Common myeloid progenitor, CD34-positive (primary cell): Measurements from ENCODE around the gene AFDN.

Experiments
- CTCF ChIA-PET: fragments of 350-600 bp; sonication (Branson Sonifier 250); formaldehyde crosslinking; loops from one replicate; lab custom pipeline; 2021; ENCODE audit warnings: antibody characterized with exemption; lab: Charles Lee
- POLR2A ChIA-PET: fragments of 350-600 bp; sonication (Branson Sonifier 250); formaldehyde crosslinking; loops from one replicate; lab custom pipeline; 2021; ENCODE audit warnings: antibody characterized with exemption; lab: Charles Lee
- DNase-seq, 3 donors: peaks; one replicate each; pipeline versions ENCODE4 v3.0.0 to v3.0.0-alpha.2; 2013
- H3K27ac ChIP-seq, 2 experiments: 1 replicate in 1 of 2; 2 replicates in 1 of 2; pipeline ENCODE4 v1.7.0; 2013; ENCODE audit warnings: inconsistent platforms in 2 of 2, low read length in 2 of 2, mild to moderate bottlenecking in 2 of 2, low read depth in 1 of 2, moderate library complexity in 1 of 2; ENCODE audit not compliant: severe bottlenecking in 2 of 2, insufficient read depth in 1 of 2, poor library complexity in 1 of 2
- H3K27me3 ChIP-seq, 5 experiments: replicated peaks in 2 of 5; 1 replicate in 3 of 5; 2 replicates in 2 of 5; pipeline versions ENCODE4 v1.6.1 to v1.7.0; 2013; ENCODE audit warnings: low read length in 4 of 5, mild to moderate bottlenecking in 2 of 5, moderate library complexity in 2 of 5, inconsistent platforms in 1 of 5; ENCODE audit not compliant: insufficient read depth in 5 of 5, control insufficient read depth in 4 of 5
- H3K36me3 ChIP-seq, 4 experiments: 1 replicate in 2 of 4; 2 replicates in 2 of 4; pipeline versions ENCODE4 v1.6.1 to v1.7.0; 2013; ENCODE audit warnings: low read length in 3 of 4, control low read depth in 1 of 4, mild to moderate bottlenecking in 1 of 4; ENCODE audit not compliant: control insufficient read depth in 4 of 4, insufficient read depth in 4 of 4
- H3K4me1 ChIP-seq, 4 experiments: 1 replicate in 3 of 4; 2 replicates in 1 of 4; pipeline versions ENCODE4 v1.6.1 to v1.7.1; 2013; ENCODE audit warnings: low read length in 3 of 4, mild to moderate bottlenecking in 3 of 4, control low read depth in 1 of 4, inconsistent platforms in 1 of 4, moderate library complexity in 1 of 4; ENCODE audit not compliant: control insufficient read depth in 4 of 4, insufficient read depth in 4 of 4; ENCODE audit errors: control extremely low read depth in 1 of 4
- H3K4me3 ChIP-seq, 7 experiments: 1 replicate in 4 of 7; 2 replicates in 3 of 7; pipeline versions ENCODE4 v1.5.1 to v1.7.0; 2013; ENCODE audit warnings: mild to moderate bottlenecking in 7 of 7, low read length in 6 of 7, moderate library complexity in 6 of 7, inconsistent platforms in 2 of 7, low read depth in 2 of 7, control low read depth in 1 of 7; ENCODE audit not compliant: insufficient read depth in 4 of 7, control insufficient read depth in 1 of 7; ENCODE audit errors: extremely low read depth in 1 of 7
- H3K9me3 ChIP-seq, 5 experiments: 1 replicate in 4 of 5; 2 replicates in 1 of 5; pipeline versions ENCODE4 v1.6.1 to v1.7.1; 2013; ENCODE audit warnings: low read length in 4 of 5, mild to moderate bottlenecking in 2 of 5, inconsistent platforms in 1 of 5, low read depth in 1 of 5, moderate library complexity in 1 of 5; ENCODE audit not compliant: control insufficient read depth in 4 of 5, insufficient read depth in 2 of 5; ENCODE audit errors: control extremely low read depth in 1 of 5
- WGBS: methylation state at CpG from one replicate; pipeline ENCODE4 v1.1.5; 2013; ENCODE audit not compliant: insufficient coverage; 5-methylcytosine and 5-hydroxymethylcytosine counted together

Gene AFDN

GRCh38 chr6:167811040-167811439, 15.7 kb upstream of the AFDN start:
- no peak for DNase-seq
- H3K27me3 ChIP-seq = peaks cover 2 to 50% (median 9%) of the 10 kb centered on the region in 5 experiments
- H3K27ac ChIP-seq = no peak overlapping the region
- no peaks in the 10 kb centered on the region for H3K36me3 ChIP-seq
- no peak overlapping the region for H3K4me3 ChIP-seq
- ChIA-PET CTCF (no interaction called here), POLR2A (no interaction called here)
- WGBS = 100% methylated on average over 2 of the region's 5 CpGs
- H3K9me3 ChIP-seq = peaks cover 0 to 6% (median 0%) of the 10 kb centered on the region in 5 experiments
- peaks cover 0 to 11% (median 2%) of the 10 kb centered on the region in 4 experiments for H3K4me1 ChIP-seq

- CTCF ChIA-PET = no interaction called here
- Histone ChIP-seq H3K36me3 (no peaks in the 10 kb centered on the region), H3K4me1 (peaks cover 0 to 11% (median 2%) of the 10 kb centered on the region in 4 experiments), H3K27ac (no peak overlapping the region), H3K9me3 (peaks cover 0 to 6% (median 0%) of the 10 kb centered on the region in 5 experiments), H3K27me3 (peaks cover 2 to 45% (median 5%) of the 10 kb centered on the region in 5 experiments), H3K4me3 (no peak overlapping the region)
- POLR2A ChIA-PET = no interaction called here
- DNase-seq = peak in 2 of 3 donors; percentile 27 to 36
- WGBS = 90% methylated on average over 1 of the region's 5 CpGs
These were observed 15.1 kb upstream of the AFDN start for GRCh38 chr6:167811442-167812087.

GRCh38 chr6:167812088-167812487, 14.6 kb upstream of the AFDN start:
- H3K36me3 ChIP-seq = no peaks in the 10 kb centered on the region
- peaks cover 0 to 6% (median 0%) of the 10 kb centered on the region in 5 experiments for H3K9me3 ChIP-seq
- CTCF ChIA-PET = no interaction called here
- H3K4me3 ChIP-seq = no peak overlapping the region
- DNase-seq = no peak
- H3K4me1 ChIP-seq = peaks cover 0 to 11% (median 2%) of the 10 kb centered on the region in 4 experiments
- WGBS = 60% methylated on average over 1 of the region's 2 CpGs
- peaks cover 2 to 43% (median 4%) of the 10 kb centered on the region in 5 experiments for H3K27me3 ChIP-seq
- H3K27ac ChIP-seq = no peak overlapping the region
- POLR2A ChIA-PET = no interaction called here

- Histone ChIP-seq H3K27ac (no peak overlapping the region), H3K36me3 (no peaks in the 10 kb centered on the region), H3K9me3 (peaks cover 0 to 5% (median 0%) of the 10 kb centered on the region in 5 experiments), H3K27me3 (peaks cover 5 to 49% (median 11%) of the 10 kb centered on the region in 5 experiments), H3K4me3 (peak overlapping the region in 1 of 7 experiments; percentile 66), H3K4me1 (peaks cover 0 to 7% (median 0%) of the 10 kb centered on the region in 4 experiments)
- POLR2A ChIA-PET = no interaction called here
- CTCF ChIA-PET = no interaction called here
- WGBS = 92% methylated on average over 25 of the region's 25 CpGs
- DNase-seq = no peak
These were observed 11.3 kb upstream of the AFDN start for GRCh38 chr6:167815296-167815980.

- ChIA-PET CTCF (interaction anchor here (0.9 kb wide), 1 partner anchor 13 kb away, joined by 6 read pairs; no protein-coding TSS in a partner anchor), POLR2A (no interaction called here)
- H3K36me3 ChIP-seq = no peaks in the 10 kb centered on the region
- no peak for DNase-seq
- peaks cover 0 to under 1% (median 0%) of the 10 kb centered on the region in 5 experiments for H3K9me3 ChIP-seq
- H3K27ac ChIP-seq = no peak overlapping the region
- H3K4me3 ChIP-seq = no peak overlapping the region
- 77% methylated on average over 2 of the region's 4 CpGs for WGBS
- peaks cover 0 to 5% (median 0%) of the 10 kb centered on the region in 4 experiments for H3K4me1 ChIP-seq
- H3K27me3 ChIP-seq = peaks cover 5 to 55% (median 11%) of the 10 kb centered on the region in 5 experiments
These were observed 9.7 kb upstream of the AFDN start for GRCh38 chr6:167817016-167817415.

GRCh38 chr6:167817729-167818128, 9.0 kb upstream of the AFDN start:
- H3K27ac ChIP-seq = no peak overlapping the region
- H3K36me3 ChIP-seq = no peaks in the 10 kb centered on the region
- WGBS = no CpG with 5 or more reads among the region's 1 CpG
- no peak for DNase-seq
- ChIA-PET POLR2A (no interaction called here), CTCF (no interaction called here)
- H3K9me3 ChIP-seq = peaks cover 0 to 2% (median 0%) of the 10 kb centered on the region in 5 experiments
- peaks cover 6 to 54% (median 13%) of the 10 kb centered on the region in 5 experiments for H3K27me3 ChIP-seq
- H3K4me3 ChIP-seq = no peak overlapping the region
- peaks cover 0 to 5% (median 0%) of the 10 kb centered on the region in 4 experiments for H3K4me1 ChIP-seq

- Histone ChIP-seq H3K36me3 (no peaks in the 10 kb centered on the region), H3K4me1 (peaks cover 0 to 5% (median 0%) of the 10 kb centered on the region in 4 experiments), H3K27me3 (peaks cover 6 to 64% (median 15%) of the 10 kb centered on the region in 5 experiments), H3K9me3 (peaks cover 0 to 2% (median 0%) of the 10 kb centered on the region in 5 experiments), H3K4me3 (no peak overlapping the region), H3K27ac (no peak overlapping the region)
- ChIA-PET CTCF (interaction anchor here (1.2 to 1.3 kb wide), 2 partner anchors 10 to 119 kb away, joined by 3 read pairs; no protein-coding TSS in a partner anchor), POLR2A (no interaction called here)
- DNase-seq = peak in 2 of 3 donors; percentile 38 to 58
- WGBS = 54% methylated on average over 11 of the region's 11 CpGs
These were observed 7.1 kb upstream of the AFDN start for GRCh38 chr6:167819576-167819975.
